OCI-LY7 (cell line): Measurements from ENCODE around the gene INTS14. TPM values are rescaled to one million over a fixed set of nuclear protein-coding genes. Genes with fewer than 3 reads are reported as not detected.

Experiments used
- BruUV-seq: library from RNA; stranded (reverse); fragments of 400-500 nt; replicated peaks from 2 replicates; lab custom pipeline; 2021; lab: Mats Ljungman, UMichigan
- CTCF ChIA-PET: fragments of 300-600 bp; sonication (Branson Sonifier 250); formaldehyde crosslinking; loops from one replicate; lab custom pipeline; 2022; ENCODE audit warnings: antibody characterized with exemption; ENCODE audit not compliant: unreplicated experiment; lab: Charles Lee
- POLR2A ChIA-PET: fragments of 300-600 bp; sonication (Branson Sonifier 250); formaldehyde crosslinking; loops from one replicate; lab custom pipeline; 2022; ENCODE audit warnings: antibody characterized with exemption; lab: Charles Lee
- DNase-seq: peaks from one replicate; pipeline ENCODE4 v3.0.0-alpha.2; 2015; ENCODE audit warnings: low spot score
- H2AFZ ChIP-seq: fragments of 200-600 bp; sonication (generic), shearing (Covaris generic); 2 replicates; pipeline ENCODE4 v1.6.1; 2014; ENCODE audit warnings: mild to moderate bottlenecking, antibody characterized with exemption, low read length, moderate library complexity
- H3K27ac ChIP-seq: fragments of 200-600 bp; sonication (generic); 2 replicates; pipeline ENCODE4 v1.5.1; 2014; ENCODE audit warnings: mixed run types, low read depth, mild to moderate bottlenecking, moderate library complexity, low read length, inconsistent platforms; ENCODE audit not compliant: poor library complexity, severe bottlenecking
- H3K36me3 ChIP-seq: fragments of 200-600 bp; sonication (generic); 2 replicates; pipeline ENCODE4 v1.6.1; 2014; ENCODE audit warnings: mild to moderate bottlenecking, antibody characterized with exemption, low read length, moderate library complexity, mixed read lengths; ENCODE audit not compliant: insufficient read depth
- H3K4me1 ChIP-seq: fragments of 200-600 bp; sonication (generic); 2 replicates; pipeline ENCODE4 v1.5.1; 2014; ENCODE audit warnings: mild to moderate bottlenecking, low read length; ENCODE audit not compliant: insufficient read depth, poor library complexity, severe bottlenecking
- H3K4me2 ChIP-seq: fragments of 200-600 bp; sonication (generic); 2 replicates; pipeline ENCODE4 v1.6.1; 2014; ENCODE audit warnings: mild to moderate bottlenecking, low read length
- H3K4me3 ChIP-seq: fragments of 200-600 bp; sonication (generic); 2 replicates; pipeline ENCODE4 v1.5.1; 2014; ENCODE audit warnings: mild to moderate bottlenecking, low read depth, low read length; ENCODE audit not compliant: poor library complexity, severe bottlenecking
- H3K79me2 ChIP-seq: fragments of 200-600 bp; sonication (generic); 2 replicates; pipeline ENCODE4 v1.6.1; 2016; ENCODE audit warnings: low read depth, mild to moderate bottlenecking, low read length, moderate library complexity, mixed read lengths; ENCODE audit not compliant: insufficient read depth
- H3K9me2 ChIP-seq: fragments of 200-600 bp; sonication (generic); 2 replicates; pipeline ENCODE4 v1.6.1; 2016; ENCODE audit warnings: mild to moderate bottlenecking, low read length, mixed read lengths; ENCODE audit not compliant: insufficient read depth
- H3K9me3 ChIP-seq: fragments of 200-600 bp; sonication (generic); 2 replicates; pipeline ENCODE4 v1.6.1; 2014; ENCODE audit warnings: mild to moderate bottlenecking, mixed run types, low read length, mixed read lengths
- H4K20me1 ChIP-seq: fragments of 200-600 bp; sonication (generic); 2 replicates; pipeline ENCODE4 v1.6.1; 2014; ENCODE audit warnings: mild to moderate bottlenecking, antibody characterized with exemption, low read length, moderate library complexity, mixed read lengths; ENCODE audit not compliant: insufficient read depth
- EZH2phosphoT487 ChIP-seq: fragments of 200-600 bp; sonication (generic); IDR thresholded peaks from 2 replicates; pipeline ENCODE4 v1.6.1; 2018; ENCODE audit warnings: low read depth, borderline replicate concordance, mild to moderate bottlenecking, mixed run types, antibody characterized with exemption, low read length, moderate library complexity, mixed read lengths
- intact Hi-C: fragments of 100-400 bp; cut with micrococcal nuclease; formaldehyde crosslinking; loops from one replicate; pipeline ENCODE4 v1.10.0; 2022; ENCODE audit not compliant: unreplicated experiment
- total RNA-seq, 2 experiments: library from RNA; depleted of rRNA in 1 of 2; stranded (reverse); fragments of >200 nt in 1 of 2; shearing (Covaris generic) in 1 of 2; gene quantifications; 2 replicates each; pipeline ENCODE4 v1.2.3, GENCODE V29; 2014 to 2022
- TF ChIP-seq, protein P1 (sequence below): fragments of 200-600 bp; sonication (generic); conservative IDR thresholded peaks from 2 replicates; pipeline ENCODE4 v1.5.1; 2014; ENCODE audit warnings: mild to moderate bottlenecking, antibody characterized with exemption, low read length, moderate library complexity, mixed read lengths

INTS14 gene
- total RNA-seq, 2 experiments from 2014 or later, result 45.8 to 46.7 TPM

GRCh38 chr15:65535192-65535591 lies 75.7 kb downstream of the INTS14 start:
- Histone ChIP-seq H3K9me2 (no peaks in the 10 kb centered on the region), H3K36me3 (peaks cover 16% of the 10 kb centered on the region), H3K79me2 (peaks cover 88% of the 10 kb centered on the region), H4K20me1 (no peaks in the 10 kb centered on the region; the same call in none of the 2 replicates), H3K9me3 (no peaks in the 10 kb centered on the region), H2AFZ (no peak overlapping the region), H3K4me3 (no peak overlapping the region), H3K4me1 (peaks cover 21% of the 10 kb centered on the region), H3K4me2 (no peak overlapping the region), H3K27ac (no peak overlapping the region)
- no TSS peak for BruUV-seq
- POLR2A ChIA-PET, result interaction anchor here (0.5 kb wide), 1 partner anchor 37 kb away, joined by 3 read pairs; no protein-coding TSS in a partner anchor
- intact Hi-C loops, result no loop called here
- no peak for TF ChIP-seq EZH2phosphoT487
- TF ChIP-seq, protein P1, sequence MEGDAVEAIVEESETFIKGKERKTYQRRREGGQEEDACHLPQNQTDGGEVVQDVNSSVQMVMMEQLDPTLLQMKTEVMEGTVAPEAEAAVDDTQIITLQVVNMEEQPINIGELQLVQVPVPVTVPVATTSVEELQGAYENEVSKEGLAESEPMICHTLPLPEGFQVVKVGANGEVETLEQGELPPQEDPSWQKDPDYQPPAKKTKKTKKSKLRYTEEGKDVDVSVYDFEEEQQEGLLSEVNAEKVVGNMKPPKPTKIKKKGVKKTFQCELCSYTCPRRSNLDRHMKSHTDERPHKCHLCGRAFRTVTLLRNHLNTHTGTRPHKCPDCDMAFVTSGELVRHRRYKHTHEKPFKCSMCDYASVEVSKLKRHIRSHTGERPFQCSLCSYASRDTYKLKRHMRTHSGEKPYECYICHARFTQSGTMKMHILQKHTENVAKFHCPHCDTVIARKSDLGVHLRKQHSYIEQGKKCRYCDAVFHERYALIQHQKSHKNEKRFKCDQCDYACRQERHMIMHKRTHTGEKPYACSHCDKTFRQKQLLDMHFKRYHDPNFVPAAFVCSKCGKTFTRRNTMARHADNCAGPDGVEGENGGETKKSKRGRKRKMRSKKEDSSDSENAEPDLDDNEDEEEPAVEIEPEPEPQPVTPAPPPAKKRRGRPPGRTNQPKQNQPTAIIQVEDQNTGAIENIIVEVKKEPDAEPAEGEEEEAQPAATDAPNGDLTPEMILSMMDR, result no peak
- no peak for DNase-seq
- CTCF ChIA-PET, result no interaction called here

DNA sequence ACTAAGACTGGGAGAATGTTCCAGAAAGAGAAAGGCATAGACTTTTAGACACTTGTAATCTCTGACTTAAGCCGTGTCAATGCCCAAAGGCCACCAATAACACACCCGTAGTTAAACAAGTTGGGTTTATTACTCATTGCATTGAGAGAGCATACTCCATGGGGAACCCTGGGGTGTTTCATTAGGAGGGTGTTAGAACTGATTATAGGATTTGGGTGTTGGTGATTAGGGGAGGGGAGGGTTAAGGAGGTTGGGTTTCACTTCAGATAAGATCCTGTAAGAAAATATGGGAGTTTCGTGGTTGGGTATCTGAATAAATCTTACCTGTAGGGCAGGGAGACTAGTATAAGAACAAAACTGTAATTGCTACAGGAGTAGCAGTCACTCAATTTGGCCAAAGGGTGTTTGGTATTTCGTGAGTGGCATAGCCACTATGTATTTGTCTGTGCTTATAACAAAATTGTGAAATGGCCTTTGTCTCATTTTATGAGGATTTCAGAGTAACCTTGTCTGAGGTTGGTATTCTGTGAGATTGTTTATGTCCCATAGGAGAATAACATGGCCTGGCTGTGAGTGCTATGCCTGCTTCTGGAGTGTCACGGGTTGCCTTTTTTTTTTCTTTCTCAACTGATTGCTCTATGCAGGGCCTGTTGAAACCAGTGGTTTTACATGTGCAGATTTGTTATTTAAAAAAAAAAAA lies 77.7 kb downstream of the INTS14 start:
- Histone ChIP-seq H3K4me2 (peak overlapping the region; percentile 52), H3K27ac (no peak overlapping the region), H3K79me2 (peaks cover 70% of the 10 kb centered on the region), H3K36me3 (peaks cover 16% of the 10 kb centered on the region), H3K4me3 (peak overlapping the region; percentile 11), H2AFZ (no peak overlapping the region), H3K9me2 (no peaks in the 10 kb centered on the region), H4K20me1 (no peaks in the 10 kb centered on the region; the same call in none of the 2 replicates), H3K9me3 (no peaks in the 10 kb centered on the region), H3K4me1 (peaks cover 27% of the 10 kb centered on the region)
- intact Hi-C loops, result no loop called here
- CTCF ChIA-PET, result no interaction called here
- BruUV-seq, result no TSS peak
- TF ChIP-seq, protein P1, result no peak
- TF ChIP-seq EZH2phosphoT487, result no peak
- DNase-seq, result no peak
- POLR2A ChIA-PET, result no interaction called here

GRCh38 chr15:65532738-65533051 lies 78.2 kb downstream of the INTS14 start:
- Histone ChIP-seq H3K36me3 (peaks cover 16% of the 10 kb centered on the region), H3K4me3 (peak overlapping the region; percentile 11), H4K20me1 (no peaks in the 10 kb centered on the region; the same call in 1 of the 2 replicates), H3K9me2 (no peaks in the 10 kb centered on the region), H3K9me3 (no peaks in the 10 kb centered on the region), H3K79me2 (peaks cover 66% of the 10 kb centered on the region), H3K4me1 (peaks cover 27% of the 10 kb centered on the region), H3K27ac (no peak overlapping the region), H2AFZ (no peak overlapping the region), H3K4me2 (peak overlapping the region; percentile 52)
- intact Hi-C loops, result no loop called here
- ChIA-PET CTCF (no interaction called here), POLR2A (no interaction called here)
- no peak for DNase-seq
- BruUV-seq, result no TSS peak
- TF ChIP-seq EZH2phosphoT487, result no peak
- TF ChIP-seq, protein P1, result no peak
